Stimulated activated naive CD4-positive, alpha-beta T cell treated with Interleukin-2 at 50 U/mL for 16 hours (primary cell): ENCODE measurements around the gene NR2E1.

Experiments used
- DNase-seq: peaks from one replicate; lab custom pipeline; 2025; lab: John Stamatoyannopoulos, UW

Gene NR2E1

GRCh38 chr6:108165714-108166663 is at the start of gene NR2E1:
TSS of gene NR2E1 (plus strand) at chr6:108166022. CDS start at chr6:108166766, 744 bp downstream.
- no peak for DNase-seq

- DNase-seq: no peak
These were observed 49.0 kb upstream of the NR2E1 start for GRCh38 chr6:108116546-108117426.

- DNase-seq: no peak
These were observed 48.1 kb upstream of the NR2E1 start for GRCh38 chr6:108117427-108118358.

DNA sequence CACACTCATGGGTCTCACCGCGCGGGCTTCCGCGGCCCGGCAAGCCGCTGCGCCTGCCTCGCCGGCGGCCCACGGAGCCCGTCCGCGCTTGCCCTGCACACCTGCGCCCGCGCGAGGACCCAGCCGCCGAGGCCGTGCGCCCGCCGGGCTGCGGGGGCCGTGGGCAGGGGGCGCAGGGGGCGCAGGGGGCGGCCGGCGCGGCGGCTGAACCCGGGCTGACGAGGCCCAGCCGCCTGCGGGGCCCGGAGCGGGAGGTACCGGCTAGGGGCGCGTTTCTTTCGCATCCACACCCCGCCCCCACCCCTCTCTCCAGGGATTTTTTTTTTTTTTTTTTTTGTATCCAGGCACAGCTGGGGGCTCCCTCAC is 47.5 kb upstream of the NR2E1 start:
- DNase-seq: no peak

GRCh38 chr6:108118810-108119768 is 46.7 kb upstream of the NR2E1 start:
- no peak for DNase-seq

GRCh38 chr6:108119769-108120141 is 46.1 kb upstream of the NR2E1 start:
- DNase-seq: no peak

- no peak for DNase-seq
These were observed 45.5 kb upstream of the NR2E1 start for GRCh38 chr6:108120311-108120710.

- no peak for DNase-seq
These were observed 44.2 kb upstream of the NR2E1 start for GRCh38 chr6:108121612-108122011.

GRCh38 chr6:108123481-108123929 is 42.3 kb upstream of the NR2E1 start:
- DNase-seq: no peak

GRCh38 chr6:108123946-108124345 is 41.9 kb upstream of the NR2E1 start:
- DNase-seq: no peak

DNA sequence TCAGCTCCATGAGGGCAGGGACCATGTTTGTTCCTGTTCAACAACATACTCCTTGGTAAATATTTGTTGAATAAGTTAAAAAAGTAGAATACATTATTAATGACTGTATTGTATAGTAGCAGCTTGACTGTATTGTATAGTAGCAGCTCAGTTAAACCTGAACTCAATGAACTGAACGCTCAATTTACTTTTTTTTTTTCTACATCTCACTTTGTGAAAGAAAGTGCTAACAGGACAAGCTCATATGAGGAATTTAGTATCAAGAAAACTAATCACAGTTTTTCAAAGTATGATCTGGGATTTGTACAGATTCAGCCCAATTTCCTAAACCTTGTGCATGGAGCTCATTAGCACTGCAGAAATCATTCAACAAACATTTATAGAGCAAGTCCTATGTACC is 38.8 kb upstream of the NR2E1 start:
- DNase-seq: no peak

DNA sequence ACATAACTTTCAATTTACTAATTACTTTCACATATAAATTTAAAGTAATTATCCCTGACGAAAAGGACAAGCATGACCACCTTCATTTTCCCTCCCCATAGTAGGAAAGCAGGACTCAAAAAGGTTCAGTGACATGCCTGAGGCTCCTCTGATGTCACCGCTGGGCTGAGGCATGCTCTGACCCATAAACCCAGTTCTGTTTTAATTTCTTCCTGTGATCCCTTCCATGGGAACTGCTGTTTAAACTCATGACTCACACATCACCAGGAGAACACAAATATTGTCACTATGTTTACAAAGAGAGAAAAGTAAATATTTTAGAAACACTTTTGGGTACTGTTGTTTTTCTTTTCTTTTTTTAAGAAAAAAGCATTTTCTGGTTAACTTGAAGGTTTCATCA is 38.0 kb upstream of the NR2E1 start:
- DNase-seq: no peak

DNA sequence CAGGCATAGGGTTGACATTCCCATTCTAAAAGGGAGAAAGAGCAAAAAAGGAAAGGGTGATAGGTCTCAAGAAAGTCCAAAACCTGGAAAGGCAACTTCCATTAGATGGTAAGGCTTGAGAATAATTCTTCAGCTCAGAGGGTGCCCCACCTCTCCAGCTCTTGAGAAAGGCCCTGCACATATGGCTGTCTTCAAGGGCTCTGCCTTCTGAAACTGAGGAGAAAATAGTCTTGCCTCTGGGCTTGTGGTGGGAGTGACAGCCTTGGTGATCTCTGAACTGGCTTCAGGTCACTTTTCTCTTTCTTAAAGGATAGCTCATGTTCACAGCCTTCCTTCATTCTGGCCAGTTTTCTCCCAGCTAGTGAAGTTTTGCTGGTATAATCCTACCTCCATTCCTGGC is 35.6 kb upstream of the NR2E1 start:
- DNase-seq: no peak

- no peak for DNase-seq
These were observed 33.0 kb upstream of the NR2E1 start for GRCh38 chr6:108132863-108133262.

- no peak for DNase-seq
These were observed 32.1 kb upstream of the NR2E1 start for GRCh38 chr6:108133594-108134179.

DNA sequence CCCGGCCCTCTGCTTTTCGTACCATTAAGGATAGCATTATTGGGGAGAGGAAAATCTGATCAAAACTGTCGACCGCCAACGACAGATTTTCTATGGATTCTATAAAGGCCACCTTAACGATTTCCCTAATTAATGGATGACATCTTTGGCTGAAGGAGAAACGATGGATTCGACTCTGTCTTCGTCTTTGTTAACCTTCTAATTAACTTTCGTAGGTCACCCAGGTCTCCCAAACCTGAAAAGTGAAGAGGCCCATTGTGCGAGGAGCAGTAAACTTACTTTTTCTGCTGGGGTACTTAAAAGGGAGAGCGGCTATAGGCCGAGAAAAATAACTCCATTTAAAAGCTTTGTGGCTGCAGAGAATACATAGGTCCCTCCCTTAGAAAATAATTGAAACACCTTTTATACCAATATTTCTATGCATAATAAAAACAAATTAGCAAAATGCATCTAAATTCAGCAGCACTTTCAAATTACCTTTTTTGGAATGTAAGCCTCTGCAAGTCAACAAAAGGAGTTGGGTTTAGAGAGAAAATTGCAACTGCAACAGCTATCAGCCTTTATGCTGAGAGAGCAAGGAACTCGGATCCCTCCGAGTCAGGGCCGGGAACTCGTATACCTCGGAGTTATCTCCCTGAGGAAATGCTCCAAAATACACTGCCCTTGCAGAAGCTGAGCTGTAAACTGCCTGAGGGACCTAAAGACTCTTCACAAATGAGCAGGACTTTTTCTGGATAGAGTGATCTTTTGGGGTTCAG is 31.4 kb upstream of the NR2E1 start:
- no peak for DNase-seq

DNA sequence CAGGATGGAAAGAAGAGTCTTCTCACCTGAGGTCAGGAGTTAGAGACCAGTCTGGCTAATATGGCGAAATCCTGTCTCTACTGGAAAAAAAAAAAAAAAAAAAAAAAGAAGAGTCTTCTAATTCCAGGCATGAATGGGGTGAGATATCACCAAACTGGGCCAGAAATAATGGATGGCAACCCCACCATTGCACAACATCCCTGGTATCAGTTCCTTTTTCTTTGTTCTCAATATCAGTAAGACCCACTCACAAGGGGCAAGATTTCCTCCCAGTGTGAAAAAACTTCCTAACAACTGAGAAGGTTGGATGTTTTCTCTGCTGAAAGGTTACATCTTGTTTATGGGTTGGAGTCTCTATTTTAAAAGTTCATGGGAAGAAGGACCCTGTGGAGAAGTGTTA is 23.6 kb upstream of the NR2E1 start:
- DNase-seq: no peak

DNA sequence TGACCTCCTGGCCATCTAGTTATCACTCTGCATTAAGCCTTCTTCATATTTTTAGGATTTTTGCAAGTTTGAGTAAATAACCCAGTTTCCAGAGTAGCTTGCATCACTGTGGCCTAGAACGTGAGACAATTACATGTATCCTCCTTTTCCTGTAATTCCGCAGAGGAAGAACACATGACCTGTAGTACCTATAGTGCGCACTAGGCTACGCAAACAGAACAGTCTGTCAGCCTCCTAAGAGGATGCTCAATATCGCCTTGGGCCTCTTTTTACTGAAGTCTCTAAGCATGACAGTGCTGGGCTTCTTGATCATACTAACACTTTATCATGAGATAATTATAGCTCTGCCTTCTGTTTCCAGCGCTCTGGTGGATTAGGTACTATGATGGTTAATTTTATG is 20.2 kb upstream of the NR2E1 start:
- no peak for DNase-seq

GRCh38 chr6:108152446-108152845 is 13.4 kb upstream of the NR2E1 start:
- no peak for DNase-seq
